Measurements from ENCODE around the gene NEUROG1.
"Not testable (repeated sequence)": the region's sequence is repeated elsewhere in the genome, so short reads cannot be mapped to it uniquely, and the experiment has no call there.

The NEUROG1 gene

GRCh38 chr5:135537271-135537670 lies 1.5 kb upstream of the NEUROG1 start:
- no peak for DNase-seq (ENCODE audit: low read depth in 2 of 2)

DNA sequence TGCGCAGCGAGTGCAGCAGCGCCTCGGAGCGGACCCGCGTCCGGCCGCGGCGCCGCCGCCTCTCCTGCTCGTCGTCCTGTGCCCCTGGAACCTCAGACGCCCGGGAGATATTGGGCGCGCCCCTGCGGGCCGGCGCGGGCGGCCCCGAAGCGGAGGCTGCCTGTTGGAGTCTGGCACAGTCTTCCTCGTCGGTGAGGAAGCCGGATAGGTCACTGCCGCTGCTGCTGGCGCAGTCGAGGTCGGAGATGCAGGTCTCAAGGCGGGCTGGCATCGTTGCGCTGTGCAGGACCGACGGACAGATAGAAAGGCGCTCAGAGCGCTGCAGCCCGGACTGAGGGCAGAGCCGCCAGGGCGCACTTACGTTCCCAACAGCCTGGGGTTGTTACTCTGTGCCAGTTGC lies 344 bp downstream of the NEUROG1 start:
- no peak for DNase-seq (ENCODE audit: low read depth in 2 of 2)

DNA sequence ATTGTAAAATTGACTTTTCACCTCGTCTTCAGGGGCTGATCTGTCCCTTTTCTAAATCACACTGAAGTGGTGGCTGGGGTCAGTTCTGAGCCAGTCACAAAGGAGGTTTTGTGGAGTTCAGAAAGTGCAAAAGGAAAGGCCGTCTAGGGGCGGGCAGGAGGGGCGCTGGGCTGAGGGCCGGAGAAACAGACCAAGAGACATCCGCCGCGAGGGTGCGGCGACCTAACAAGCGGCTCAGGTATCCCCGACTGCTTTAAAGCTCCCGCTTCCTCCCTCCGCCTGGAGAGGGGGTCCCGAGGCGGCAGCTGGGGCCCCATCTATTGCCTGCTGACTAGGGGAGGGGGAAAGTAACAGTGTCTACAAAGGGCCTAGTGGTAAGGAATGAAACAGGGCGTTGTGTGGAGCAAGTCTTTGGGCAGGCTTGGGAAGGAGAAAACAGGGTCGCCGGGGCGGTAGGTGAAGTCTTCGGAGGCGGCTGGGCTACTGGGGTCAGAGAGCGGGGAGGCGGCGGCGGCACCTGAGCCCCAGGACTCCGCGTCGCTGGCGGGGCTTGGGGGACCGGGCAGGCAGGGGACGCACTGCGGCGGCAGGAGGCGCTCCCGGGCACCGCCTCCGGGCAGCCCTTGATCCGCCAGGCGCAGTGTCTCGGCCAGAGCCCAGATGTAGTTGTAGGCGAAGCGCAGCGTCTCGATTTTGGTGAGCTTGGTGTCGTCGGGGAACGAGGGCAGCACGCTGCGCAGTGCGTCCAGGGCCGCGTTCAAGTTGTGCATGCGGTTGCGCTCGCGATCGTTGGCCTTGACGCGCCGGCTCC lies 950 bp downstream of the NEUROG1 start:
- no peak for DNase-seq (ENCODE audit: low read depth in 2 of 2)

- no peak for DNase-seq (ENCODE audit: low read depth in 2 of 2)
Observed at GRCh38 chr5:135533794-135534193, 2.0 kb downstream of the NEUROG1 start.

GRCh38 chr5:135533334-135533733 lies 2.4 kb downstream of the NEUROG1 start:
- no peak for DNase-seq (ENCODE audit: low read depth in 2 of 2)

DNA sequence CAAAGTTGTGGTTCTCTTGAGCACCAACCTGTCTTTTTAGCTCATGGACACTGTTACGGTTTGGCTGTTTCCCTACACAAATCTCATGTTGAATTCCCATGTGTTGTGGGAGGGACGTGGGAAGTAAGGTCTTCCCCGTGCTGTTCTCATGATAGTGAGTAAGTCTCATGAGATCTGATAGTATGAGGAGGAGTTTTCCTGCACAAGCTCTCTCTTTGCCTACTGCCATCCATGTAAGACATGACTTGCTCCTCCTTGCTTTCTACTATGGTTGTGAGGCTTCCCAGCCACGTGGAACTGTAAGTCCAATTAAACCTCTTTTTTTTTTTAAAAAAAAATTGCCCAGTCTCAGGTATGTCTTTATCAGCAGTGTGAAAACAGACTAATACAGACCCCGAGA lies 6.2 kb downstream of the NEUROG1 start:
- DNase-seq (ENCODE audit: low read depth in 2 of 2) = not testable (repeated sequence)

- DNase-seq (ENCODE audit: low read depth in 2 of 2) = no peak
Observed at GRCh38 chr5:135526924-135527323, 8.8 kb downstream of the NEUROG1 start.

DNA sequence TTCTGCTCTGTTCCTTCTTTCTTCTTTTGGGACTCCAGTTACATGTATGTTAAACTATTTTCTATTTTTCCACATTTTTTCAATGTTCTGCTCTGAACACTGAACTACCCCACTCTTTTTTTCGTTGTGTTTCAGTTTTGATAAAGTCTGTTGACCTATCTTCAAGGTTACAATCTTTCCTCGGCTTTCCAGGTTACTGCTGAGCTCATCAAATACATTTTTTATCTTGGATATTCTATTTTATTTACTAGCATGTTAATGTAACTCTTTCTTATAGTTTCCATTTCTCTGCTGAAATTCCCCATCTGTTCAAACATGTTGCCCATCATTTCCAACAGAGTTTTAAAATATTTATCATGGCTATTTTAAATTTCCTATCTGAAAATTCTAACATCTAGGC lies 13.8 kb downstream of the NEUROG1 start:
- no peak for DNase-seq (ENCODE audit: low read depth in 2 of 2)

DNA sequence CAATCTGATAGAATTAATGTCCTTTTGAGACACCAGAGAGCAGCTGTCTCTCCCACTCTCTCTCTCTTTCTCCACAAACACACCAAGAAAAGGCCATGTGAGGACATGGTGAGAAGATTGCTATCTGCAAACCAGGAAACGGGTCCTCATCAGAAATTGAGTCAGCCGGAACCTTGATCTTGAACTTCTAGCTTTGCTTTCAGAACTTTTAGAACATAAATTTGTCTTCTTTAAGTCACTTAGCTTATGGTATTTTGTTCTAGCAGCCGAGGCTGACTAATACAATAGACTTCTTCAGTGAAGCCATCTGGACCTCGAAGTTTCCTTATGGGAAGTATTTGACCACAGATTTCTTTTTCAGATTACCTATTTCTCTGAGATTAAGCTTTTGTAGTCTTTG lies 18.1 kb downstream of the NEUROG1 start:
- DNase-seq (ENCODE audit: low read depth in 2 of 2) = no peak

DNA sequence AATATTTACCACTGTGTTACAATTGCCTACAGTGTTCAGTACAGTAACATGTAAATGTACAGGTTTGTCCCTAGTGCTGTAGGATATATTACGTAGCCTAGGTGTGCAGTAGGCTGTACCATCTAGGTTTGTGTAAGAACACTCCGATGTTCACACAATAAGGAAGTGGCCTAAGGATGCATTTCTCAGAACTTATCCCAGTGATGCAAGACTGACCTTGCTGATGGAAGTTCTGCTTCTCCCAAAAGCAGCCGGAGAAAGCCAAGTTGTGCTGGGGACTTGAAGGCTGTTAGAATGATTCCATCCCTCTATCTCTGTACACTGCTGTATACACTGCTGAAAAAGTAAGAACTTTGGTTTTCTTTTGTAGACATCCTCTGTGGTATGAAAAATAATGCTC lies 21.6 kb downstream of the NEUROG1 start:
- no peak for DNase-seq (ENCODE audit: low read depth in 2 of 2)

GRCh38 chr5:135511761-135512575 lies 23.8 kb downstream of the NEUROG1 start:
- DNase-seq (ENCODE audit: low read depth in 2 of 2) = no peak

GRCh38 chr5:135509995-135510394 lies 25.8 kb downstream of the NEUROG1 start:
- DNase-seq (ENCODE audit: low read depth in 2 of 2) = no peak

DNA sequence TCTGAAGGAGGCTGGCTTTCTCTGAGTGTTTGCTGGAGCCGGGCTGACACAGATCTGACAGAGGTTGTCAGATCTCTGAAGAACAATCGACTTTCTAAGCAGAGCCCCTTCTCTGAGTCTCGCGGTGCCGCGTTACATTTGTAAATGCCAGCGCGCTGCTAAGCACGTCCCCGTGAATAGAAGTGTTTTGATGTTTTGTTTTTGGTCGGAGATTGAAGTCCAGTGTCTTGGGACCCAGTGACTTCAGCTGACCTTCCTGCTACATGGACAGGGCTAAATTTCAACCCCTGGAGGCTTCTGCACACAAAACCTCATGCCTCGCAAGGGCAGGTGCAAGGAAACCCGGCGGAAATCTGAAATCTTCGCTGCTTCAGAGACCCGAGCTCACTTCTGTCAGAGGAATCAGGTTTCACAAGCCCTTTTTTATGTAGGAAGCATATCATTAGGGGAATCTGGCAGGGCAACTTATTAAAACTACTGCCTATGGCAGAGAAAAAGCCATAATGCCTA lies 27.2 kb downstream of the NEUROG1 start:
- no peak for DNase-seq (ENCODE audit: low read depth in 2 of 2)

GRCh38 chr5:135505973-135506372 lies 29.8 kb downstream of the NEUROG1 start:
- DNase-seq (ENCODE audit: low read depth in 2 of 2) = no peak

DNA sequence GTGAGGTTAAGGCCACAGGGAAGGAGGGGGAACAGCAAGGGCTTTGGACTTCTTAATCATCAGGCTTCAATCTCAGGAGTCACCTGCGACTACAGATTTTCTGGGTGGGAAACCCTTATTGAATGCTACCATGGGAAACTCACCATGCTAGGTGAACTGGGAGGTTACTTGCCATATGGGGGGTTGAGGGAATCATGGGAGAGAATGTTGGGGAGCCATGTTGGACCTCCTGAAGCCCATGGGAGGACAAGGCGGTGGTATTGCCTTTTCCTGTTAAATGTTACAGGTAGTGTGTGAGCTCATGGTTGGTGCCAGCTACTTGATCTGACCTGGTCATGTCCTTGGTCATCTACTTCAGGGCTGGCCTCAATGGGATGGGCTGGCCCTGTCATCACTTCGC lies 31.4 kb downstream of the NEUROG1 start:
- no peak for DNase-seq (ENCODE audit: low read depth in 2 of 2)

DNA sequence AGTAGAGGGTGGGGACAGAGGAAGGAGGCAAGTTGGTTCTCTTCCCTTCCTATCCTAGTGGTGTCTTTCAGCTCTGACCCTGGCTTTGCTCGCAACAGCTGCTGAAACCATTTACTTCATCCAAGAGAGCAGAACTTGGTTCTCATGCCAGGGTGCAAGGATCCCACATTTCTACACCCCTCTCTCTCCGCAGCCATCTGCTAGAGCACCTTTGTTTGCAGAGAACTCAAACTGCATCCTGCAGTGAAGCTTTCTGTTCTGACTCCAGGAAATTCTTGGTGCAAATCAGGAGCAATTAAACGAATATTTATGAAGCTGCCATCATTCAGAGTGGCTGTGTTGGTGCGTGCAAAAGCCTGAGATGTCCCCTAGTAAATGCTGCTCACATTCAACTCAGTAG lies 31.9 kb downstream of the NEUROG1 start:
- no peak for DNase-seq (ENCODE audit: low read depth in 2 of 2)

- DNase-seq (ENCODE audit: low read depth in 2 of 2) = no peak
Observed at GRCh38 chr5:135502836-135503520, 32.8 kb downstream of the NEUROG1 start.

GRCh38 chr5:135501965-135502364 lies 33.8 kb downstream of the NEUROG1 start:
- DNase-seq (ENCODE audit: low read depth in 2 of 2) = no peak

GRCh38 chr5:135498637-135498995 lies 37.1 kb downstream of the NEUROG1 start:
- no peak for DNase-seq (ENCODE audit: low read depth in 2 of 2)

- no peak for DNase-seq (ENCODE audit: low read depth in 2 of 2)
Observed at GRCh38 chr5:135497971-135498636, 37.7 kb downstream of the NEUROG1 start.

DNA sequence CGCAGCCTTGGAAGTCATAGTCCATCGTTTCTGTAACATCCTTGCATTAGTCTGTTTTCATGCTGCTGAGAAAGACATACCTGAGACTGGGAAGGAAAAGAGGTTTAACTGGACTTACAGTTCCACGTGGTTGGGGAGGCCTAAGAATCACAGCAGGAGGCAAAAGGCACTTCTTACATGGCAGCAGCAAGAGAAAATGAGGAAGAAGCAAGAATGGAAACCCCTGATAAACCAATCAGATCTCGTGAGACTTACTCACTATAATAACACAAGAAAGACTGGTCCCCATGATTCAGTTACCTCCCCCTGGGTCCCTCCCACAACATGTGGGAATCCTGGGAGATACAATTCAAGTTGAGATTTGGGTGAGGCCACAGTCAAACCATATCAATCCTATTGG lies 40.2 kb downstream of the NEUROG1 start:
- not testable (repeated sequence) for DNase-seq (ENCODE audit: low read depth in 2 of 2)

GRCh38 chr5:135494196-135494595 lies 41.6 kb downstream of the NEUROG1 start:
- DNase-seq (ENCODE audit: low read depth in 2 of 2) = no peak

Data from stimulated activated CD4-positive, alpha-beta T cell treated with anti-CD3 and anti-CD28 coated beads, Interleukin-4, amount 100 ng/mL, for 48 hours (primary cell).